ENCODE results near the gene IL17B.

The IL17B gene

DNA sequence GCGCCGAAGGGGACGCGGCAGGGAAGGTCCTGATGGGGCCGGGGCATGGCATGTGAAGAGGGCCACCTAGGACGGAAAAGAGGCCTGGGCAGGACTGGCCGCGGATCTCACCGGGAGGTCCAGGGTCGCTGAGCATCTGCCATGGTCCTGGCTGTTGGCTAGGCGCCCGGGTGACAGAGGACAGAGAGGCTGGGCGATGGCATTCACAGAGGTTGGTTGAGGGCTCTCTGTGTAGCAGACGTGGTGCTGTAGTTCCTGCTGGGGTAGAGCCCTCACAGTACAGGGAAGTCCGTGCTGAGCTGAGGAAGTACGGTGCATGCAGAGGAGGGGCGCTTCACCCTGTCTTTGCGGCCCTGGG, 20.8 kb downstream of the IL17B start:
- no peaks in the 10 kb centered on the region for H3K9me3 Mint-ChIP-seq
- H3K4me1 Mint-ChIP-seq = peaks cover 13% of the 10 kb centered on the region
- peak overlapping the region; percentile 89 to 93 (median 90) for H3K4me3 Mint-ChIP-seq
- no peak overlapping the region for H3K27ac Mint-ChIP-seq
- H3K36me3 Mint-ChIP-seq (ENCODE audit: low read depth) = peaks cover 17% of the 10 kb centered on the region
- H3K27me3 Mint-ChIP-seq (ENCODE audit: low read depth) = peaks cover 4% of the 10 kb centered on the region
- TF ChIP-seq, protein P1, sequence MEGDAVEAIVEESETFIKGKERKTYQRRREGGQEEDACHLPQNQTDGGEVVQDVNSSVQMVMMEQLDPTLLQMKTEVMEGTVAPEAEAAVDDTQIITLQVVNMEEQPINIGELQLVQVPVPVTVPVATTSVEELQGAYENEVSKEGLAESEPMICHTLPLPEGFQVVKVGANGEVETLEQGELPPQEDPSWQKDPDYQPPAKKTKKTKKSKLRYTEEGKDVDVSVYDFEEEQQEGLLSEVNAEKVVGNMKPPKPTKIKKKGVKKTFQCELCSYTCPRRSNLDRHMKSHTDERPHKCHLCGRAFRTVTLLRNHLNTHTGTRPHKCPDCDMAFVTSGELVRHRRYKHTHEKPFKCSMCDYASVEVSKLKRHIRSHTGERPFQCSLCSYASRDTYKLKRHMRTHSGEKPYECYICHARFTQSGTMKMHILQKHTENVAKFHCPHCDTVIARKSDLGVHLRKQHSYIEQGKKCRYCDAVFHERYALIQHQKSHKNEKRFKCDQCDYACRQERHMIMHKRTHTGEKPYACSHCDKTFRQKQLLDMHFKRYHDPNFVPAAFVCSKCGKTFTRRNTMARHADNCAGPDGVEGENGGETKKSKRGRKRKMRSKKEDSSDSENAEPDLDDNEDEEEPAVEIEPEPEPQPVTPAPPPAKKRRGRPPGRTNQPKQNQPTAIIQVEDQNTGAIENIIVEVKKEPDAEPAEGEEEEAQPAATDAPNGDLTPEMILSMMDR (IDR thresholded peaks at IDR 0.05; ENCODE audit: unreplicated experiment in 3 of 3) = no peak

DNA sequence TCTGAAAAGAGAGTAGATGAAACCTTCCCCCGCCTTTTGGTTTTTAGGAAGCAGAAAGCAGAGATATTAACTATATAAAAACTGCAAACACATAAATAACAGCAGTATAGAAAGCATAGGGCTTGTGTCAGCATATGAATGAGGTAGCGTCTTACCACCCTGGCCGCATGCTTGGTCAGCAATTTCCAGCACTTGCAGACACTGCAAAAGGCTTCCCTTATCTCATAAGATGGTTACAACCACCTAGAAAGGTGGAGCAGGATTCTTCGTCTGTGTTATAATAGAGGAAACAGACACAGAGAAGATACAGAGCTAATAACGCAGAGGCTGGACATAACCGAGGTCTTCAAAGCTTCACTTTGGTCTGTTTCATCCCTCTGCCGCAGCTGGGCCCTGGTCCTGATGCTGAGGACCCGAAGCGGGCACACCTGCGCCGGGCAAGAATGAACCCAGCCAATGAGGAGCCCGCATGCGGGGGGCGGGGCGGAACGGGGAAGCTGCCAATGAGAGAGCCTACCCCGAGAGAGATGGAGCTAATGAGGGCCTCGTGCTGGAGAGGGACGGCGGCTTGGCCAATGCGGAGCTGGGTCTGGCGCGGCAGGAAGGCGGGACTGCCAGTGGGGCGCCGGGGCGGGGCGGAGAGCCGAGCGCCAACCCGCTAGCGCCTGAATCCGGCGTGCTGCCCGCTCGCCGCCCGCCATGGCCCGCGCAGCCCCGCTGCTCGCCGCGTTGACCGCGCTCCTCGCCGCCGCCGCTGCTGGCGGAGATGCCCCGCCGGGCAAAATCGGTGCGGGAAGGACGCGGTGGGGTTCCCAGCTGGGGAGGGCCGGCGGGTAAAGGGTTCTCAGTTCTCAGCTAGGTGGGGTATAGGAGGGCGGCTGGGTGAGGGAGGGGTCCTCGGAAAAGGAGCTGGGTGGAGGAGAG, 21.5 kb downstream of the IL17B start, which contains the start of gene PCYOX1L:
Gene PCYOX1L, plus strand, starts transcription at position 677 of the 924 bp plus-strand sequence. Its CDS starts 23 bp downstream, at position 700.
- H3K27me3 Mint-ChIP-seq (ENCODE audit: low read depth) = peaks cover 4% of the 10 kb centered on the region
- peak within 1 kb of the TSS in 2 of 3 experiments; percentile 44 to 48 for H3K27ac Mint-ChIP-seq

DNA sequence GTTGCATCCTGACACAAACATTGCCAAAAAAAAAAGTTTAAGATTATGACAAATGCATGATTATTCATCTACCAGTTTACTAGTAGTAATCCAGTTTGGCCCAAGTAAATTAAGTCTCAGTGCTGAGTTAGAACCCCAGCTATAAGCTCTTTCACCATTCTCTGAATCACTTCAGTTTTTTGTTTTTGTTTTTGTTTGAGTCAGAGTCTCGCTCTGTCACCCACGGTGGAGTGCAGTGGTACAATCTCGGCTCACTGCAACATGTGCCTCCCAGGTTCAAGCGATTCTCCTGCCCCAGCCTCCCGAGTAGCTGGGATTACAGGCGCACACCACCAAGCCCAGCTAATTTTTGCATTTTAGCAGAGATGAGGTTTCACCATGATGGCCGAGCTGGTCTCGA, 22.7 kb downstream of the IL17B start:
- Mint-ChIP-seq H3K4me1 (peaks cover 13% of the 10 kb centered on the region), H3K4me3 (peak overlapping the region in 2 of 3 experiments; percentile 11 to 38), H3K27ac (no peak overlapping the region), H3K27me3 (ENCODE audit: low read depth) (peaks cover 4% of the 10 kb centered on the region), H3K36me3 (ENCODE audit: low read depth) (peaks cover 32% of the 10 kb centered on the region), H3K9me3 (no peaks in the 10 kb centered on the region)
- TF ChIP-seq, protein P1 (IDR thresholded peaks at IDR 0.05; ENCODE audit: unreplicated experiment in 3 of 3) = no peak

More for the DNA sequence above, 21.5 kb downstream of the IL17B start, which contains the start of gene PCYOX1L:
- Mint-ChIP-seq H3K36me3 (ENCODE audit: low read depth) (peaks cover 20% of the 10 kb centered on the region), H3K9me3 (no peaks in the 10 kb centered on the region), H3K4me1 (peaks cover 13% of the 10 kb centered on the region), H3K4me3 (peak within 1 kb of the TSS; percentile 89 to 93 (median 90))
- TF ChIP-seq, protein P1 (IDR thresholded peaks at IDR 0.05; ENCODE audit: unreplicated experiment in 3 of 3) = no peak

DNA sequence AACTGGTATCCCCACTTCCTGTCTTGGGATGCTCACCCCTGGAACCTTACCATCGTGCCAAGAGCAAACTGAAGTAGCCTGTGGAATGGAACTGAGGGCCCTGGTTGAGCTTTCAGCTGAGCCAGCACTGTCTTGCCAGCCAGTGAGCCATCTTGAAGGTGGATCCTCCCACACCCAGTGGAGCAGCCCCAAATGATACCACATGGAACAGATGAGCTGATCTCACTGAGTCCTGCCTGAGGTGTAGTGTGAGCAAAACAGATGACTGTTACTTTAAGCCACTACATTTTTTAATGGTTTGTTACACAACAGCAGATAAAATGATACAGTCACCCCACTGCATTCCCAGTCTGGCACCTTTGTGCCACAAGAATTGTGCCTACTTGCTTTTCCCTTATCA, 23.4 kb downstream of the IL17B start:
- Mint-ChIP-seq H3K4me3 (peak overlapping the region in 1 of 3 experiments; percentile 38), H3K36me3 (ENCODE audit: low read depth) (peaks cover 38% of the 10 kb centered on the region), H3K27ac (no peak overlapping the region), H3K4me1 (peaks cover 13% of the 10 kb centered on the region), H3K9me3 (no peaks in the 10 kb centered on the region), H3K27me3 (ENCODE audit: low read depth) (peaks cover 1% of the 10 kb centered on the region)
- TF ChIP-seq, protein P1 (IDR thresholded peaks at IDR 0.05; ENCODE audit: unreplicated experiment in 3 of 3) = no peak

DNA sequence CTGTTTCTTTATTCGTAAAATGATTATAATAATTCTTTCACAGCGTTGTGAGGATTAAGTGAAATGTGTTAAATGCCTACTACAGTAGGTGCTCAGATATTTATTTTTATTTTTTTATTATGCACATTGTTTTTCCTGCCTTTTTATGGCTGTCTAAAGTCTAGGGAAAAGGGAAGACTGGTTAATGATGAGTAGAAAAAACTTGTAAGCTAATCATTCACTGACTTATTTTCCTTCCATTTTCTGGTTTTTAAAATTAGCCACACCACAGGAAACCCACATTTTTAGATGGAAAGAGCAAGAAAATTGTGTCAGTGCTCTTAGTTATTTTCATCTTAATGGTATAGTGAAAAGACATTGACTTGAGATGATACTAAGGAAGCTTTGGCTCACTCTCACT, 25.2 kb downstream of the IL17B start:
- peaks cover 7% of the 10 kb centered on the region for H3K4me1 Mint-ChIP-seq
- TF ChIP-seq, protein P1 (IDR thresholded peaks at IDR 0.05; ENCODE audit: unreplicated experiment in 3 of 3) = no peak
- H3K9me3 Mint-ChIP-seq = no peaks in the 10 kb centered on the region
- no peaks in the 10 kb centered on the region for H3K27me3 Mint-ChIP-seq (ENCODE audit: low read depth)
- no peak overlapping the region for H3K4me3 Mint-ChIP-seq
- no peak overlapping the region for H3K27ac Mint-ChIP-seq
- H3K36me3 Mint-ChIP-seq (ENCODE audit: low read depth) = peaks cover 54% of the 10 kb centered on the region

Measured in nephron (organoid).